CD14-positive monocyte (primary cell): Measurements from ENCODE around the gene NEDD8. TPM values are rescaled to one million over a fixed set of nuclear protein-coding genes. Genes with fewer than 3 reads are reported as not detected.

ENCODE experiments used
- DNase-seq, 3 donors: peaks; one replicate each; pipeline ENCODE4 v3.0.0-alpha.2; 2011 to 2022
- H2AFZ ChIP-seq: 2 replicates; pipeline ENCODE4 v1.6.0; 2012; ENCODE audit warnings: mild to moderate bottlenecking, low read depth, low read length, inconsistent platforms; ENCODE audit not compliant: insufficient read depth, poor library complexity, severe bottlenecking
- H3K27ac ChIP-seq, 2 donors: 1 replicate in 1 of 2; 2 replicates in 1 of 2; pipeline ENCODE4 v1.5.1; 2012 to 2013; ENCODE audit warnings: low read length in 2 of 2, control low read depth in 1 of 2, inconsistent platforms in 1 of 2, low read depth in 1 of 2, mild to moderate bottlenecking in 1 of 2
- H3K27me3 ChIP-seq, 2 donors: one replicate each; pipeline versions ENCODE4 v1.6.0 to v1.6.1; 2011 to 2013; ENCODE audit warnings: low read length in 2 of 2; ENCODE audit not compliant: control insufficient read depth in 2 of 2, insufficient read depth in 2 of 2
- H3K36me3 ChIP-seq, 2 donors: replicated peaks in 1 of 2; 1 replicate in 1 of 2; 2 replicates in 1 of 2; pipeline versions ENCODE4 v1.5.1 to v1.6.1; 2012 to 2013; ENCODE audit warnings: low read length in 2 of 2, control low read depth in 1 of 2, inconsistent platforms in 1 of 2, mild to moderate bottlenecking in 1 of 2; ENCODE audit not compliant: insufficient read depth in 2 of 2, control insufficient read depth in 1 of 2
- H3K4me1 ChIP-seq, 2 donors: 1 replicate in 1 of 2; 2 replicates in 1 of 2; pipeline versions ENCODE4 v1.5.1 to v1.6.1; 2012 to 2013; ENCODE audit warnings: low read length in 2 of 2, control low read depth in 1 of 2, inconsistent platforms in 1 of 2, mild to moderate bottlenecking in 1 of 2, moderate library complexity in 1 of 2; ENCODE audit not compliant: insufficient read depth in 2 of 2, control insufficient read depth in 1 of 2
- H3K4me2 ChIP-seq: replicated peaks from 2 replicates; pipeline ENCODE3; 2012; ENCODE audit warnings: low read length, moderate library complexity, mild to moderate bottlenecking; ENCODE audit not compliant: poor library complexity, severe bottlenecking; ENCODE audit errors: extremely low read depth
- H3K4me3 ChIP-seq, 3 experiments: fragments of 200-600 bp in 1 of 3; sonication (generic) in 1 of 3; replicated peaks in 1 of 3; 1 replicate in 2 of 3; 2 replicates in 1 of 3; pipeline ENCODE4 v1.5.1; 2011 to 2013; ENCODE audit warnings: low read length in 3 of 3, mild to moderate bottlenecking in 3 of 3, control low read depth in 2 of 3, low read depth in 2 of 3, inconsistent platforms in 1 of 3, moderate library complexity in 1 of 3
- H3K79me2 ChIP-seq: 2 replicates; pipeline ENCODE4 v1.6.0; 2012; ENCODE audit warnings: mild to moderate bottlenecking, control low read depth, inconsistent platforms, low read length, moderate library complexity; ENCODE audit not compliant: insufficient read depth
- H3K9ac ChIP-seq: 2 replicates; pipeline ENCODE4 v1.6.0; 2017; ENCODE audit warnings: low read length, mild to moderate bottlenecking; ENCODE audit not compliant: insufficient read depth, poor library complexity, severe bottlenecking
- H3K9me3 ChIP-seq, 2 donors: replicated peaks in 1 of 2; 1 replicate in 1 of 2; 2 replicates in 1 of 2; pipeline versions ENCODE4 v1.5.1 to v1.6.1; 2012 to 2013; ENCODE audit warnings: low read length in 2 of 2, control low read depth in 1 of 2; ENCODE audit not compliant: control insufficient read depth in 1 of 2, insufficient read depth in 1 of 2
- H4K20me1 ChIP-seq: 2 replicates; pipeline ENCODE4 v1.6.0; 2012; ENCODE audit warnings: mild to moderate bottlenecking, low read length, control low read depth, moderate library complexity; ENCODE audit not compliant: insufficient read depth
- H3K27ac Mint-ChIP-seq, 7 donors: one replicate each; pipeline ENCODE4 v1.8.0; 2020; ENCODE audit warnings: mild to moderate bottlenecking in 7 of 7, mixed read lengths in 7 of 7, moderate library complexity in 6 of 7, inconsistent platforms in 2 of 7
- H3K27me3 Mint-ChIP-seq, 3 donors: one replicate each; pipeline ENCODE4 v1.8.0; 2021 to 2022; ENCODE audit warnings: low read depth in 3 of 3, mild to moderate bottlenecking in 3 of 3, mixed read lengths in 3 of 3, moderate library complexity in 3 of 3, inconsistent platforms in 1 of 3
- H3K36me3 Mint-ChIP-seq, 2 donors: one replicate each; pipeline ENCODE4 v1.8.0; 2020; ENCODE audit warnings: mixed read lengths in 2 of 2, inconsistent platforms in 1 of 2, mild to moderate bottlenecking in 1 of 2
- H3K4me1 Mint-ChIP-seq: one replicate; pipeline ENCODE4 v1.8.0; 2020; ENCODE audit warnings: mild to moderate bottlenecking, mixed read lengths
- H3K4me3 Mint-ChIP-seq, 2 donors: one replicate each; pipeline ENCODE4 v1.8.0; 2020; ENCODE audit warnings: mild to moderate bottlenecking in 2 of 2, mixed read lengths in 2 of 2, moderate library complexity in 1 of 2
- H3K9me3 Mint-ChIP-seq, 7 donors: one replicate each; pipeline ENCODE4 v1.8.0; 2020 to 2022; ENCODE audit warnings: mixed read lengths in 7 of 7, mild to moderate bottlenecking in 6 of 7, moderate library complexity in 6 of 7, inconsistent platforms in 2 of 7
- CTCF ChIP-seq: fragments of 200-600 bp; IDR thresholded peaks from one replicate; pipeline ENCODE4 v1.8.0; 2022; ENCODE audit warnings: antibody characterized with exemption, mild to moderate bottlenecking
- WGBS: methylation state at CpG from one replicate; pipeline ENCODE4 v1.1.5; 2013; ENCODE audit warnings: missing lambda C conversion rate; ENCODE audit not compliant: insufficient coverage; 5-methylcytosine and 5-hydroxymethylcytosine counted together
- intact Hi-C, 2 donors: fragments of 100-400 bp; cut with micrococcal nuclease; formaldehyde crosslinking; loops; one replicate each; pipeline versions ENCODE4 v1.15.0 to v1.15.1; 2023
- polyA plus RNA-seq, 3 donors: library from polyadenylated mRNA; depleted of rRNA in 1 of 3; unstranded in 2 of 3; stranded (reverse) in 1 of 3; fragments of 300-500 nt in 2 of 3; fragments of >200 nt in 1 of 3; fragmentation: Illumina TruSeq in 2 of 3; gene quantifications; 1 replicate in 2 of 3; 2 replicates in 1 of 3; pipeline ENCODE4 v1.2.3, GENCODE V29; 2012 to 2021

Gene NEDD8
- polyA plus RNA-seq, 3 donors = 164 to 335 (median 306) TPM

DNA sequence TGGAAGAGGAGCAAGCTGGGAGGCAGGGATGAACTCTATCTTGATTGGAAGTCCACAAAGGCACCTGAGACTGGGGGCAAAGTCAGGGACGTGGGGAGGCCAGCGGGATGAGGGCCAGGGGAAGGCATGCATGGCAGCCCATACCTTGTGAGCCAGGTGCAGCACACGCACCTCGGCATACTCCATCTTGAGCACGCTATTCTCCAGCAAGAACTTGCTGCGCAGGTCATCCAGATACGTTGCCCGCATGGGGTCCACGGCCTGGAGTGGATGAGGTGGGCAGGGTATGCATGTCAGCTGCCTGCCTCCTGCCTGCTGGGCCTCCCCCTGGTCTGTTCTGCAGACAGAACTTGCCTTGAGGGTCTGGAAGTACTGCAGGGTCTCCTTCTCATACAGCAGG lies 35.3 kb upstream of the NEDD8 start:
- Mint-ChIP-seq H3K4me1 (peaks cover 22% of the 10 kb centered on the region), H3K4me3 (no peak overlapping the region), H3K36me3 (peaks cover 54 to 71% of the 10 kb centered on the region in 2 donors), H3K27me3 (peaks cover 0 to 2% (median 2%) of the 10 kb centered on the region in 3 donors), H3K27ac (peak overlapping the region in 4 of 7 donors; percentile 13 to 59 (median 38)), H3K9me3 (peaks cover 0 to 2% (median 0%) of the 10 kb centered on the region in 7 donors)
- H3K9ac ChIP-seq = no peak overlapping the region
- H3K27me3 ChIP-seq = no peaks in the 10 kb centered on the region
- over 99% methylated on average over 9 of the region's 9 CpGs for WGBS
- intact Hi-C loops = no loop called here
- H3K4me2 ChIP-seq = no peak overlapping the region
- peaks cover 16 to 20% of the 10 kb centered on the region in 2 donors for H3K4me1 ChIP-seq
- no peaks in the 10 kb centered on the region for H4K20me1 ChIP-seq
- DNase-seq = no peak
- no peak overlapping the region for H3K27ac ChIP-seq
- TF ChIP-seq CTCF = no peak
- H3K9me3 ChIP-seq = no peaks in the 10 kb centered on the region
- peaks cover 61 to 74% of the 10 kb centered on the region in 2 donors for H3K36me3 ChIP-seq
- no peak overlapping the region for H2AFZ ChIP-seq
- H3K4me3 ChIP-seq = no peak overlapping the region
- peaks cover 29% of the 10 kb centered on the region for H3K79me2 ChIP-seq

DNA sequence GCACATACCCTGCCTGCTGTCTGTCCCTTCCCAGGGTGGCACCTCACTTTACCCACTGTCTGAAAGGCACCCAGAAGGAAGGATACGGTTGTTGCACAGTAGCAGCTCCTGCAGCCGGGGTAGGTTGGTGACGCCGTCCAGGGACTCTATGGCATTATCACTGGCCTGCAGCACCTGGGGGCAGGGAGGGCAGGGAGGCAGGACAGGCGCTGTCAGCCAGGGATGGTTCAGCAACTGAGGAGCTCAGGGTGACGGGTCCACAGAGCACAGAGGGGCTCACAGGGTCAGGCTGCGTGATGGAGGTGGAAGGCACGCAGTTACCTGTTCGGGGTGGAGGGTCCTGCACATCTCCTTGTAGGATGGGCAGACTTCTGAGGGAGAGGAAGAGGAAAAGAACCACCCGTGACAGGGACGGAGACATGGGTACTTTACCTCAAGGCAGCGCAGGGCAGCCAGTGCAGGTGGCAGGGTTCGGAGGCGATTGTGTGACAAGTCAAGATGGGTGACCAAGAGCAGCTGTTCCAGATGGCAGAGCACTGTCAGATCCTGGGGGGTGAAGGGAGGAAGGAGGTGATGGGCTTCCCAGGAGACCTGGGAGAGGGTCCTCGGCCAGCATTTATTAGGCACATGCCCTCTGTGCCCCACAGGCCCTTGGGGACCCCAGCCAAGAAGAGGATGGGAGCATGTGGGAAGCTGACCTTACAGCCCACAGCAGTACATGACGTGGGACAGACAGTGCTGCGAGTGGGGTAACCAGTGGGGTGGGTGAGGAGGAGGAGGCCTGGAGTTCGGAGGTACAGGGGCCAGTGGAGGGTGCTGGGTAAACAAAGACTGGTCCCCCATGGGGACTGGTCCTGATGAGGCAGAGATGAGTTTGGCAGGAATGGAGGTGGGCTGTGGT lies 34.4 kb upstream of the NEDD8 start:
- Histone ChIP-seq H3K4me3 (no peak overlapping the region), H3K79me2 (peaks cover 20% of the 10 kb centered on the region), H3K4me2 (no peak overlapping the region), H4K20me1 (no peaks in the 10 kb centered on the region), H3K9ac (no peak overlapping the region), H2AFZ (no peak overlapping the region), H3K27me3 (no peaks in the 10 kb centered on the region), H3K27ac (no peak overlapping the region), H3K4me1 (peaks cover 7 to 11% of the 10 kb centered on the region in 2 donors), H3K36me3 (peaks cover 61 to 79% of the 10 kb centered on the region in 2 donors), H3K9me3 (no peaks in the 10 kb centered on the region)
- peaks cover 0 to 2% (median 0%) of the 10 kb centered on the region in 7 donors for H3K9me3 Mint-ChIP-seq
- intact Hi-C loops = no loop called here
- no peak overlapping the region for H3K4me3 Mint-ChIP-seq
- DNase-seq = no peak
- peak overlapping the region in 4 of 7 donors; percentile 13 to 61 (median 58) for H3K27ac Mint-ChIP-seq
- no peak for TF ChIP-seq CTCF
- peaks cover 0 to 3% (median 2%) of the 10 kb centered on the region in 3 donors for H3K27me3 Mint-ChIP-seq
- peaks cover 13% of the 10 kb centered on the region for H3K4me1 Mint-ChIP-seq
- WGBS = 89% methylated on average over 18 of the region's 18 CpGs
- H3K36me3 Mint-ChIP-seq = peaks cover 62 to 77% of the 10 kb centered on the region in 2 donors
